Coronary artery (tissue), 2 donors: ENCODE results near the gene TCHH.

Experiments used
- DNase-seq: peaks from one replicate; pipeline ENCODE4 v3.0.0-alpha.2; 2017; ENCODE audit warnings: low spot score
- H3K27ac ChIP-seq, 2 donors: fragments of 200-600 bp; sonication (generic); one replicate each; pipeline ENCODE4 v1.5.1; 2016 to 2019
- H3K4me3 ChIP-seq: fragments of 200-600 bp; sonication (generic); 2 replicates; pipeline ENCODE4 v1.5.1; 2016; ENCODE audit warnings: mild to moderate bottlenecking, moderate library complexity
- CTCF ChIP-seq: fragments of 200-600 bp; sonication (generic); IDR thresholded peaks from one replicate; pipeline ENCODE4 v1.5.1; 2019; ENCODE audit warnings: antibody characterized with exemption

TCHH gene

GRCh38 chr1:152115344-152115743, at the start of gene TCHH:
TSS of gene TCHH (minus strand) at chr1:152115444. CDS start at chr1:152114080, 1,364 bp downstream.
- DNase-seq, result no peak
- Histone ChIP-seq H3K4me3 (no peak within 1 kb of the TSS), H3K27ac (no peak within 1 kb of the TSS)
- no peak for TF ChIP-seq CTCF

- no peak for DNase-seq
- H3K4me3 ChIP-seq, result no peak overlapping the region
- no peak for TF ChIP-seq CTCF
- H3K27ac ChIP-seq, result peak overlapping the region in 1 of 2 donors; percentile 1
Measured at GRCh38 chr1:152164517-152165136, 49.4 kb upstream of the TCHH start.

- Histone ChIP-seq H3K4me3 (no peak overlapping the region), H3K27ac (no peak overlapping the region)
- TF ChIP-seq CTCF, result no peak
- DNase-seq, result no peak
Measured at GRCh38 chr1:152162792-152163463, 47.7 kb upstream of the TCHH start.

- DNase-seq, result no peak
- H3K4me3 ChIP-seq, result no peak overlapping the region
- H3K27ac ChIP-seq, result peak overlapping the region in 1 of 2 donors; percentile 35
- no peak for TF ChIP-seq CTCF
Measured at GRCh38 chr1:152160576-152160975, 45.3 kb upstream of the TCHH start.

- no peak within 1 kb of the TSS for H3K4me3 ChIP-seq
- H3K27ac ChIP-seq, result no peak within 1 kb of the TSS
- no peak for DNase-seq
- no peak for TF ChIP-seq CTCF
Measured at GRCh38 chr1:152159144-152159543, 43.9 kb upstream of the TCHH start, which contains the start of gene RPTN. TSS of gene RPTN (minus strand) at chr1:152159228. CDS start at chr1:152157889, 1,339 bp downstream.

- no peak overlapping the region for H3K27ac ChIP-seq
- no peak overlapping the region for H3K4me3 ChIP-seq
- no peak for TF ChIP-seq CTCF
- DNase-seq, result no peak
Measured at GRCh38 chr1:152153996-152154395, 38.8 kb upstream of the TCHH start.

GRCh38 chr1:152151646-152152045, 36.4 kb upstream of the TCHH start:
- TF ChIP-seq CTCF, result no peak
- Histone ChIP-seq H3K4me3 (no peak overlapping the region), H3K27ac (no peak overlapping the region)
- no peak for DNase-seq
